ENCODE measurements around the gene CPNE5. TPM values are rescaled to one million over a fixed set of nuclear protein-coding genes. Genes with fewer than 3 reads are reported as not detected.

The CPNE5 gene
- polyA plus RNA-seq, 2 of the 4 experiments (the other 2 are of a cell fraction): 0.03 to 0.13 TPM

DNA sequence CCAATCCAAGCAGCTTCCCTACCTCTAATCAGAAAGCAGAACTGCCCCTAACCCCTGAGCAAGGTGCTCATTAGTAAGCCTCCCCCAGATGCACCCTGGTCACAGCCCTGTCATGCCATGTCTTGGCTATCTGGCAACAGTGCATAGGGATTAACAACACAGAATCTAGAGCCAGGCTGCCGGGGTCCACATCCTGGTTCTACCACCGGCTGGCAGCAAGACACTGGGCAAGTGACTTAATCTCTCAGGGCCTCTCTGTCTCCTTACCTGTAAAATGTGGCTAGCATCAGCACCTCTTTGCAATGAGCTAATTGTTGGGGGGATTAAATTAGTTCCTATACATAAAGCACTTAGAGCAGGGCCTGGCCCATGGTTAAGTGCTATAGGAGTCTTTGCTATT lies 68.1 kb downstream of the CPNE5 start:
- ChIA-PET POLR2A (no interaction called here), CTCF (interaction anchor here (1.8 to 14.0 kb wide), 4 partner anchors 10 to 246 kb away, joined by 5 to 137 read pairs (median 74); no protein-coding TSS in a partner anchor)
- WGBS (ENCODE audit: missing lambda C conversion rate): no CpG with 5 or more reads among the region's 2 CpGs
- FAIRE-seq: no peak
- Histone ChIP-seq H3K4me2 (no peak overlapping the region), H3K4me3 (no peak overlapping the region), H3K27ac (no peak overlapping the region), H3K4me1 (no peaks in the 10 kb centered on the region), H3K9me3 (no peaks in the 10 kb centered on the region)
- TF ChIP-seq CHD2 (IDR thresholded peaks at IDR 0.05; ENCODE audit: low read length, partially characterized antibody) (no peak), KDM5A (IDR thresholded peaks at IDR 0.05) (no peak), HOXB5 (CRISPR knock-in tag; IDR thresholded peaks at IDR 0.05) (no peak), EP300 (IDR thresholded peaks at IDR 0.05) (no peak)
- TF ChIP-seq, protein P1, sequence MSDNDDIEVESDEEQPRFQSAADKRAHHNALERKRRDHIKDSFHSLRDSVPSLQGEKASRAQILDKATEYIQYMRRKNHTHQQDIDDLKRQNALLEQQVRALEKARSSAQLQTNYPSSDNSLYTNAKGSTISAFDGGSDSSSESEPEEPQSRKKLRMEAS (IDR thresholded peaks at IDR 0.05): no peak
- no peak for DNase-seq (ENCODE audit: low read depth in 1 of 2, low spot score in 1 of 2)
- ATAC-seq: no peak

DNA sequence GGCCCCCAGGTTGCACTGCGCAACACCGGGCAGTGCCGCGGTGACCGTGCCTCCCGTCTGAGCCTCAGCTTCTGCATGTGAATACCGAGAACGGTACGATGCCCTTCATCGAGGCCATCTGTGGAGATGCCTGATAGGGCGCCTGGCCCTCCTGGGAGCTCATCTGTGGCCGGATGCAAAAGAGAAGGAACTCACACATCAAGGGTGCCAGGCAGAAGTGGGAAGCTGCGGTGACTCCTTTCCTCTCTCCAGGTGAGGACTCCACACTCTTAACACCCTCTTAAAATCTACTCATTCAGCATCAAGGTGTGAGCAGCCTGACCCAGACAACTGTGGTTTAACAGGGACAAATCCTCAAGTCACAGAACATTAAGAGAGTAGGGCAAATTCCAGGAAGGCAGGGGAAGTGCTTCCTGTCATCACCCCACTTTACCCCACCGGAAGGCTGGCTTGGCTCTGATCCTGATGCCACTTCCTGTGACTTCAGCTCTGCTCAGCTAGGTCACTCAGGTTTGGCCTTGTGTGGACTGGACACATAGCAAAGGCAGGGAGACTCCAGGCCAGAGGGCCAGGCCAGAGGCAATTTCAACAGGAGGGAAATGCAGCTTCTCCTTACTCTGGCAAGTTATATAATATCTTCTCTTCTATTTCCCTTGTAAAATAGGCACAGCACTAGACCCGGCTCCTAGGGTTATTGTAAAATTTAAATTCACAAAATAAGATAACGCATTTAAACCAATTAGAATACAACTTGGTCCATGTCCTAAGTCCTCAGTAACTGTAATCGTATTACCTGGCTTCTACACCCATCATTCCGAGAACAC lies 69.4 kb downstream of the CPNE5 start:
- Histone ChIP-seq H3K27ac (no peak overlapping the region), H3K4me2 (no peak overlapping the region), H3K9me3 (no peaks in the 10 kb centered on the region), H3K4me3 (no peak overlapping the region), H3K4me1 (no peaks in the 10 kb centered on the region)
- TF ChIP-seq POLR2AphosphoS2 (conservative IDR thresholded peaks at IDR 0.05; ENCODE audit: low read length) (no peak), RAD21 (conservative IDR thresholded peaks at IDR 0.05 in 1 of 2, IDR thresholded peaks at IDR 0.05 in 1 of 2) (no peak), HOXA7 (CRISPR knock-in tag; IDR thresholded peaks at IDR 0.05) (no peak), MAFK (IDR thresholded peaks at IDR 0.05; ENCODE audit: partially characterized antibody) (no peak), ATOH8 (CRISPR knock-in tag; IDR thresholded peaks at IDR 0.05; ENCODE audit: low read depth) (no peak)
- POLR2A ChIA-PET: no interaction called here
- CTCF ChIA-PET: interaction anchor here (1.0 to 14.0 kb wide), 5 partner anchors 11 to 247 kb away, joined by 3 to 137 read pairs (median 37); no protein-coding TSS in a partner anchor
- ATAC-seq (no peak), FAIRE-seq (no peak), DNase-seq (ENCODE audit: low read depth in 1 of 2, low spot score in 1 of 2) (no peak)
- WGBS (ENCODE audit: missing lambda C conversion rate): 92% methylated on average over 11 of the region's 18 CpGs

DNA sequence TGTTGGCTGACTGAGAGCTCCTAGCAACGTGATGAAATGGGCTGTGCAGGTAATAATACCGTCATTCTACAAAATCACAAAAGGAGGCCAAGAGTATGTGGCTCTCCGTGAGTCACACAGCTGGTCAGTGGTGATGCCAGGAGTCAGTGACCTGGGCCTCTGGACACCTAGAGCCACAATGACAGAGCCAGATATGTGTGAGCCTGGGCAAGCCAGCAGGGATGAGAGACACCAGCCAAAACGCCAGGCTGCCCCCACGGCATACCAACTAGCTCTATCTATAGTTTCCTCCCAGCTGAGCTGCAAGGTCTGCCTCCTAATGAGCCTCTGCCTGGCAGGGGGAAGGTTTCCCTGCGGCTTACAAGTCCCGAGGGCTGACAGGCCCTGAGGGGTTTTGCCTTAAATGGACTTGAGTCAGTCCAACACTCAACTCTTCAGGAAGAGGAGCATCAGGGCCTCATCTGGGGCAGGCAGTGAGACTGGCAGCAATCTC lies 70.0 kb downstream of the CPNE5 start:
- 62% methylated on average over 2 of the region's 7 CpGs for WGBS (ENCODE audit: missing lambda C conversion rate)
- no peak for DNase-seq (ENCODE audit: low read depth in 1 of 2, low spot score in 1 of 2)

DNA sequence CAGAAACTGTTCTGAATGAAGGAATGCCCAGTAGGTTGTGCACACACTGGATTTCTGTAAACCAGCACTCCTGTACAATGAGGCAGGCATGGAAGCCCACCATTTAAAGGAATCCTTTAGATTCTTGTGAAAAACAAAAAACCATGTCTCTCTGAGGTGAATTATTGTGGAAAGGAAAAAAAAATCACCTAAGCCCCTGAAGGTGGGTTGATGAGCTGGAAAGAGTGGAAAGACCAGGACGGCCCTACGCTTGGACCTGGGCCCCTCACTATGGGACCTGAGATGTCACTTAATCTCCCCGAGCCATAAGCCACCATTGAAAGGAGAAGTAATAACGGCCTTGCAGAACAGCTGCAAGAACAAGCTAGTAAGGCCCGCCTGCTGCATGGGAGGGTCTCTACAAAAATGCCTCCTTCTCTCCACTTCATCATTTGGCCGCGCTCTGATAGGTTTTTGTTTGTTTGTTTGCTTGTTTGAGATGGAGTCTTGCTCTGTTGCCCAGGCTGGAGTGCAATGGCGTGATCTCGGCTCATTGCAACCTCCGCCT lies 72.8 kb downstream of the CPNE5 start:
- no peak for TF ChIP-seq RFX5 (IDR thresholded peaks at IDR 0.05)
- TF ChIP-seq TP53 (CRISPR knock-in tag; IDR thresholded peaks at IDR 0.05): no peak
- no peak for TF ChIP-seq ZSCAN20 (CRISPR knock-in tag; IDR thresholded peaks at IDR 0.05)
- TF ChIP-seq MAZ (IDR thresholded peaks at IDR 0.05; ENCODE audit: borderline replicate concordance, low read depth, low read length): no peak
- no peak for TF ChIP-seq CHD2 (IDR thresholded peaks at IDR 0.05; ENCODE audit: low read length, partially characterized antibody)
- no peak for TF ChIP-seq SMC3 (IDR thresholded peaks at IDR 0.05)
- Histone ChIP-seq H3K9me3 (no peaks in the 10 kb centered on the region), H3K4me2 (no peak overlapping the region), H3K4me1 (no peaks in the 10 kb centered on the region), H3K4me3 (no peak overlapping the region), H3K27ac (no peak overlapping the region)
- FAIRE-seq: no peak
- no peak for DNase-seq (ENCODE audit: low read depth in 1 of 2, low spot score in 1 of 2)
- ChIA-PET CTCF (interaction anchor here (0.6 to 14.0 kb wide), 41 partner anchors 8 to 455 kb away, joined by 3 to 137 read pairs (median 5); partner anchors contain the start of genes C6orf89, ETV7 and PPIL1), POLR2A (no interaction called here)
- ATAC-seq: no peak
- 73% methylated on average over 10 of the region's 10 CpGs for WGBS (ENCODE audit: missing lambda C conversion rate)

More for the DNA sequence above, 70.0 kb downstream of the CPNE5 start:
- Histone ChIP-seq H3K4me3 (no peak overlapping the region), H3K4me1 (no peaks in the 10 kb centered on the region), H3K27ac (no peak overlapping the region), H3K4me2 (no peak overlapping the region), H3K9me3 (no peaks in the 10 kb centered on the region)
- no peak for TF ChIP-seq PHF8 (IDR thresholded peaks at IDR 0.05; ENCODE audit: borderline replicate concordance, low read depth)
- no peak for TF ChIP-seq FOSL2 (IDR thresholded peaks at IDR 0.05)
- no peak for TF ChIP-seq FOSL2 (CRISPR knock-in tag; IDR thresholded peaks at IDR 0.05)
- ChIA-PET CTCF (interaction anchor here (0.9 to 14.0 kb wide), 7 partner anchors 10 to 248 kb away, joined by 3 to 137 read pairs (median 11); no protein-coding TSS in a partner anchor), POLR2A (no interaction called here)
- FAIRE-seq (no peak), ATAC-seq (no peak)
